K562 (cell line): ENCODE data around the gene PSMA8. TPM values are rescaled to one million over a fixed set of nuclear protein-coding genes. Genes with fewer than 3 reads are reported as not detected.
A peak's percentile ranks its signal among the peaks of the same experiment; 100 is the strongest.

ENCODE experiments used
- BCOR ChIP-seq: fragments of 450-650 bp; IDR thresholded peaks from 2 replicates; pipeline ENCODE4 v1.6.1; 2016
- ELF1 ChIP-seq: fragments of 200-800 bp; sonication (Bioruptor generic); IDR thresholded peaks from 2 replicates; pipeline ENCODE4 v1.6.1; 2016; ENCODE audit warnings: missing genetic modification characterization, missing compliant biosample characterization
- GABPB1 ChIP-seq: sonication (generic); formaldehyde crosslinking; IDR thresholded peaks from 2 replicates; pipeline ENCODE4 v1.8.0; 2022; ENCODE audit warnings: mild to moderate bottlenecking, missing genetic modification reagents
- GATAD2A ChIP-seq: fragments of 450-650 bp; IDR thresholded peaks from 2 replicates; pipeline ENCODE4 v1.6.1; 2017
- GMEB1 ChIP-seq: fragments of 250-450 bp; sonication (Bioruptor Pico); IDR thresholded peaks from 2 replicates; pipeline ENCODE4 v1.4.0; 2020; ENCODE audit warnings: mild to moderate bottlenecking
- L3MBTL2 ChIP-seq: fragments of 450-650 bp; IDR thresholded peaks from 2 replicates; pipeline ENCODE4 v1.6.1; 2016; ENCODE audit warnings: mild to moderate bottlenecking, moderate library complexity
- MAFF ChIP-seq: IDR thresholded peaks from 2 replicates; pipeline ENCODE4 v1.6.1; 2012; ENCODE audit warnings: low read length, improper control_type of control experiment
- MEIS2 ChIP-seq: fragments of 450-650 bp; IDR thresholded peaks from 2 replicates; pipeline ENCODE4 v1.6.1; 2014; ENCODE audit warnings: mild to moderate bottlenecking; ENCODE audit not compliant: partially characterized antibody
- MTA1 ChIP-seq: fragments of 450-650 bp; IDR thresholded peaks from 2 replicates; pipeline ENCODE4 v1.6.1; 2017; ENCODE audit warnings: borderline replicate concordance
- POLR3G ChIP-seq: IDR thresholded peaks from 2 replicates; pipeline ENCODE4 v1.6.1; 2011; ENCODE audit not compliant: insufficient read length, insufficient replicate concordance; ENCODE audit errors: extremely low read depth
- RFX1 ChIP-seq: fragments of 450-650 bp; IDR thresholded peaks from 2 replicates; pipeline ENCODE4 v1.6.1; 2016; ENCODE audit warnings: mild to moderate bottlenecking, moderate library complexity
- SRF ChIP-seq, 2 experiments: fragments of 250-450, 450-650 bp in 1 of 2; sonication (Bioruptor Pico) in 1 of 2; sonication (generic) in 1 of 2; formaldehyde crosslinking; IDR thresholded peaks; 2 replicates each; pipeline versions ENCODE4 v1.5.0 to v1.5.1; 2020 to 2022; ENCODE audit warnings: mild to moderate bottlenecking in 1 of 2, missing genetic modification reagents in 1 of 2
- TRIM28 ChIP-seq: fragments of 450-650 bp; IDR thresholded peaks from 2 replicates; pipeline ENCODE4 v1.6.1; 2017
- ZNF263 ChIP-seq: sonication (generic); formaldehyde crosslinking; IDR thresholded peaks from 2 replicates; pipeline ENCODE4 v1.8.0; 2022; ENCODE audit warnings: mild to moderate bottlenecking, missing genetic modification reagents, borderline replicate concordance
- polyA plus RNA-seq, 8 experiments: library from polyadenylated mRNA; depleted of rRNA in 4 of 8; stranded (reverse) in 5 of 8; unstranded in 3 of 8; fragments of >200 nt; fragmentation: Nextera tagmentation in 2 of 8; fragmentation: Illumina TruSeq in 1 of 8; extraction: Ambion mirVana in 2 of 8; extraction: Trizol in 1 of 8; gene quantifications; 2 replicates each; pipeline versions ENCODE4 v1.2.1 to v1.2.3, GENCODE V29; 2011 to 2014; ENCODE audit warnings: inconsistent platforms in 1 of 8, missing spikeins in 1 of 8
- total RNA-seq, 7 experiments: library from RNA; depleted of rRNA in 6 of 7; stranded (reverse); fragments of >200 nt in 6 of 7; fragmentation: Illumina TruSeq in 2 of 7; extraction: Trizol in 2 of 7; gene quantifications; 2 replicates each; pipeline versions ENCODE4 v1.2.1 to v1.2.3, GENCODE V29; 2011 to 2021; ENCODE audit warnings: low replicate concordance in 1 of 7
- TF ChIP-seq, protein P1 (sequence below): fragments of 450-650 bp; IDR thresholded peaks from 2 replicates; pipeline ENCODE4 v1.6.1; 2016; ENCODE audit warnings: antibody characterized with exemption
- TF ChIP-seq, protein P2 (sequence below): fragments of 450-650 bp; IDR thresholded peaks from 2 replicates; pipeline ENCODE4 v1.6.1; 2017; ENCODE audit warnings: antibody characterized with exemption, mild to moderate bottlenecking
- TF ChIP-seq, protein P3 (sequence below): fragments of 450-650 bp; formaldehyde crosslinking; IDR thresholded peaks from 2 replicates; pipeline ENCODE4 v1.4.0; 2020; ENCODE audit warnings: mild to moderate bottlenecking, moderate library complexity
- TF ChIP-seq, protein P4 (sequence below), 3 experiments: IDR thresholded peaks in 2 of 3; conservative IDR thresholded peaks in 1 of 3; 2 replicates each; pipeline ENCODE4 v1.5.1; 2011 to 2012; ENCODE audit warnings: low read length in 3 of 3, mild to moderate bottlenecking in 3 of 3, control low read depth in 2 of 3, improper control_type of control experiment in 1 of 3, inconsistent platforms in 1 of 3, low read depth in 1 of 3, mixed read lengths in 1 of 3, moderate library complexity in 1 of 3; ENCODE audit not compliant: insufficient read depth in 2 of 3

Gene PSMA8
- total and polyA plus RNA-seq, 9 of the 15 experiments (the other 6 are each of a cell fraction or from before 2014, with no cell fraction given), result not detected

DNA sequence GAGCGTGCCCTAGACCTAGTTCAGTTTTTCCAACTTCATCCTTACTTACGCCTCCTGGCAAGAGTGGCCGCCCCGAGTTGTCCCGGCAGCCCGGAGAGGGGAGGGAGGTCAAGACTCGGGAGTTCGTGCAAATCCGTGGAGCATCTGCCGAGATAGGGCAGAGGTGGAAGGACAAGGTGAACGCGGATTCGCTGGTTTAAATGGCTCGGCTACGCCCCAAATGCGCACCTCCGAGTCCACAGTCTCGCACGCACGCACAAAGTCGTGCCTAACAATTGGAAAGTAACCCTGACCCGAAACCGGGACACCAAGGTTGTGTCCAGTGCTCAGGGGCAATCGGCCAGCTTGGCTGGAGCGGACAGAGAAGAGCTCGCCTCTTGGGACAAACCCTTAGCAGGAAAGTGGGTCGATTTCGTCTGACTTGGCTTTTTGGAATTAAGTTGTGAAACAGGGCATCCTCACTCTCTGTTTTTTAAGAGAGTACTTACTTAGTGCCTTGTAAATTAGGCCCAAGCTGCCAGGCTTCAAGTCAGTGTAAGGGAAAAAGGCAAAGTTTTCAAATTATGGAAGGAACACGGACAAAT lies 42.5 kb upstream of the PSMA8 start (continued):
- TF ChIP-seq SRF (CRISPR knock-in tag; IDR thresholded peaks at IDR 0.05) (no peak), MTA1 (peak; percentile 49; the same call in 1 of the 2 replicates), GMEB1 (peak; percentile 20; the same call in 1 of the 2 replicates), MAFF (no peak), GATAD2A (peak; percentile 82), BCOR (peak; percentile 52; the same call in 1 of the 2 replicates), GABPB1 (CRISPR knock-in tag) (no peak), MEIS2 (no peak), RFX1 (no peak), L3MBTL2 (peak; percentile 81), ELF1 (peak; percentile 60), POLR3G (no peak), TRIM28 (no peak), ZNF263 (CRISPR knock-in tag) (no peak)
- TF ChIP-seq, protein P1, sequence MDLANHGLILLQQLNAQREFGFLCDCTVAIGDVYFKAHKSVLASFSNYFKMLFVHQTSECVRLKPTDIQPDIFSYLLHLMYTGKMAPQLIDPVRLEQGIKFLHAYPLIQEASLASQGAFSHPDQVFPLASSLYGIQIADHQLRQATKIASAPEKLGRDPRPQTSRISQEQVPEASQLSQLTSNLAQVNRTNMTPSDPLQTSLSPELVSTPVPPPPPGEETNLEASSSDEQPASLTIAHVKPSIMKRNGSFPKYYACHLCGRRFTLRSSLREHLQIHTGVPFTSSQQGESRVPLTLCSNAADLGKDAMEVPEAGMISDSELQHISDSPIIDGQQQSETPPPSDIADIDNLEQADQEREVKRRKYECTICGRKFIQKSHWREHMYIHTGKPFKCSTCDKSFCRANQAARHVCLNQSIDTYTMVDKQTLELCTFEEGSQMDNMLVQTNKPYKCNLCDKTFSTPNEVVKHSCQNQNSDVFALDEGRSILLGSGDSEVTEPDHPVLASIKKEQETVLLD, result peak; percentile 73; the same call in 1 of the 2 replicates
- TF ChIP-seq, protein P2, sequence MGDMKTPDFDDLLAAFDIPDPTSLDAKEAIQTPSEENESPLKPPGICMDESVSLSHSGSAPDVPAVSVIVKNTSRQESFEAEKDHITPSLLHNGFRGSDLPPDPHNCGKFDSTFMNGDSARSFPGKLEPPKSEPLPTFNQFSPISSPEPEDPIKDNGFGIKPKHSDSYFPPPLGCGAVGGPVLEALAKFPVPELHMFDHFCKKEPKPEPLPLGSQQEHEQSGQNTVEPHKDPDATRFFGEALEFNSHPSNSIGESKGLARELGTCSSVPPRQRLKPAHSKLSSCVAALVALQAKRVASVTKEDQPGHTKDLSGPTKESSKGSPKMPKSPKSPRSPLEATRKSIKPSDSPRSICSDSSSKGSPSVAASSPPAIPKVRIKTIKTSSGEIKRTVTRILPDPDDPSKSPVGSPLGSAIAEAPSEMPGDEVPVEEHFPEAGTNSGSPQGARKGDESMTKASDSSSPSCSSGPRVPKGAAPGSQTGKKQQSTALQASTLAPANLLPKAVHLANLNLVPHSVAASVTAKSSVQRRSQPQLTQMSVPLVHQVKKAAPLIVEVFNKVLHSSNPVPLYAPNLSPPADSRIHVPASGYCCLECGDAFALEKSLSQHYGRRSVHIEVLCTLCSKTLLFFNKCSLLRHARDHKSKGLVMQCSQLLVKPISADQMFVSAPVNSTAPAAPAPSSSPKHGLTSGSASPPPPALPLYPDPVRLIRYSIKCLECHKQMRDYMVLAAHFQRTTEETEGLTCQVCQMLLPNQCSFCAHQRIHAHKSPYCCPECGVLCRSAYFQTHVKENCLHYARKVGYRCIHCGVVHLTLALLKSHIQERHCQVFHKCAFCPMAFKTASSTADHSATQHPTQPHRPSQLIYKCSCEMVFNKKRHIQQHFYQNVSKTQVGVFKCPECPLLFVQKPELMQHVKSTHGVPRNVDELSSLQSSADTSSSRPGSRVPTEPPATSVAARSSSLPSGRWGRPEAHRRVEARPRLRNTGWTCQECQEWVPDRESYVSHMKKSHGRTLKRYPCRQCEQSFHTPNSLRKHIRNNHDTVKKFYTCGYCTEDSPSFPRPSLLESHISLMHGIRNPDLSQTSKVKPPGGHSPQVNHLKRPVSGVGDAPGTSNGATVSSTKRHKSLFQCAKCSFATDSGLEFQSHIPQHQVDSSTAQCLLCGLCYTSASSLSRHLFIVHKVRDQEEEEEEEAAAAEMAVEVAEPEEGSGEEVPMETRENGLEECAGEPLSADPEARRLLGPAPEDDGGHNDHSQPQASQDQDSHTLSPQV, result peak; percentile 48; the same call in 1 of the 2 replicates
- TF ChIP-seq, protein P3, sequence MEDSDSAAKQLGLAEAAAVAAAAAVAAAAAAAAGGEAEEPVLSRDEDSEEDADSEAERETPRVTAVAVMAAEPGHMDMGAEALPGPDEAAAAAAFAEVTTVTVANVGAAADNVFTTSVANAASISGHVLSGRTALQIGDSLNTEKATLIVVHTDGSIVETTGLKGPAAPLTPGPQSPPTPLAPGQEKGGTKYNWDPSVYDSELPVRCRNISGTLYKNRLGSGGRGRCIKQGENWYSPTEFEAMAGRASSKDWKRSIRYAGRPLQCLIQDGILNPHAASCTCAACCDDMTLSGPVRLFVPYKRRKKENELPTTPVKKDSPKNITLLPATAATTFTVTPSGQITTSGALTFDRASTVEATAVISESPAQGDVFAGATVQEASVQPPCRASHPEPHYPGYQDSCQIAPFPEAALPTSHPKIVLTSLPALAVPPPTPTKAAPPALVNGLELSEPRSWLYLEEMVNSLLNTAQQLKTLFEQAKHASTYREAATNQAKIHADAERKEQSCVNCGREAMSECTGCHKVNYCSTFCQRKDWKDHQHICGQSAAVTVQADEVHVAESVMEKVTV (CRISPR knock-in tag), result peak; percentile 59; the same call in 1 of the 2 replicates
- TF ChIP-seq, protein P4, sequence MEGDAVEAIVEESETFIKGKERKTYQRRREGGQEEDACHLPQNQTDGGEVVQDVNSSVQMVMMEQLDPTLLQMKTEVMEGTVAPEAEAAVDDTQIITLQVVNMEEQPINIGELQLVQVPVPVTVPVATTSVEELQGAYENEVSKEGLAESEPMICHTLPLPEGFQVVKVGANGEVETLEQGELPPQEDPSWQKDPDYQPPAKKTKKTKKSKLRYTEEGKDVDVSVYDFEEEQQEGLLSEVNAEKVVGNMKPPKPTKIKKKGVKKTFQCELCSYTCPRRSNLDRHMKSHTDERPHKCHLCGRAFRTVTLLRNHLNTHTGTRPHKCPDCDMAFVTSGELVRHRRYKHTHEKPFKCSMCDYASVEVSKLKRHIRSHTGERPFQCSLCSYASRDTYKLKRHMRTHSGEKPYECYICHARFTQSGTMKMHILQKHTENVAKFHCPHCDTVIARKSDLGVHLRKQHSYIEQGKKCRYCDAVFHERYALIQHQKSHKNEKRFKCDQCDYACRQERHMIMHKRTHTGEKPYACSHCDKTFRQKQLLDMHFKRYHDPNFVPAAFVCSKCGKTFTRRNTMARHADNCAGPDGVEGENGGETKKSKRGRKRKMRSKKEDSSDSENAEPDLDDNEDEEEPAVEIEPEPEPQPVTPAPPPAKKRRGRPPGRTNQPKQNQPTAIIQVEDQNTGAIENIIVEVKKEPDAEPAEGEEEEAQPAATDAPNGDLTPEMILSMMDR (IDR thresholded peaks at IDR 0.05 in 2 of 3, conservative IDR thresholded peaks at IDR 0.05 in 1 of 3; ENCODE audit: insufficient read depth in 2 of 3, low read depth in 1 of 3, low read length in 3 of 3), result no peak
